Suppressor macrophage treated with lipopolysaccharide for 4 hours (primary cell): ENCODE measurements around the gene EBF4.
"Not testable (repeated sequence)": the region's sequence is repeated elsewhere in the genome, so short reads cannot be mapped to it uniquely, and the experiment has no call there.

Experiments
- DNase-seq: peaks from one replicate; pipeline ENCODE4 v3.0.0-alpha.2; 2020

EBF4 gene

GRCh38 chr20:2760297-2760951 lies 67.8 kb downstream of the EBF4 start:
- DNase-seq, result no peak

GRCh38 chr20:2760952-2761305 lies 68.3 kb downstream of the EBF4 start:
- DNase-seq, result no peak

- DNase-seq, result no peak
These were observed 69.3 kb downstream of the EBF4 start for GRCh38 chr20:2761885-2762284.

GRCh38 chr20:2762578-2763131 lies 70.1 kb downstream of the EBF4 start:
- DNase-seq, result no peak

GRCh38 chr20:2763186-2763585 lies 70.6 kb downstream of the EBF4 start:
- no peak for DNase-seq

- no peak for DNase-seq
These were observed 75.4 kb downstream of the EBF4 start for GRCh38 chr20:2767768-2768631.

- no peak for DNase-seq
These were observed 76.0 kb downstream of the EBF4 start for GRCh38 chr20:2768632-2769015.

GRCh38 chr20:2770091-2770490 lies 77.5 kb downstream of the EBF4 start:
- not testable (repeated sequence) for DNase-seq

- no peak for DNase-seq
These were observed 79.1 kb downstream of the EBF4 start for GRCh38 chr20:2771631-2772080.

- DNase-seq, result no peak
These were observed 81.2 kb downstream of the EBF4 start for GRCh38 chr20:2773812-2774211.

GRCh38 chr20:2775139-2775538 lies 82.6 kb downstream of the EBF4 start:
- no peak for DNase-seq

GRCh38 chr20:2778602-2779321 lies 86.2 kb downstream of the EBF4 start:
- peak; percentile 61 for DNase-seq

- no peak for DNase-seq
These were observed 88.4 kb downstream of the EBF4 start for GRCh38 chr20:2780948-2781347.

GRCh38 chr20:2783908-2784566 lies 91.5 kb downstream of the EBF4 start:
- DNase-seq, result no peak

- no peak for DNase-seq
These were observed 100.9 kb downstream of the EBF4 start for GRCh38 chr20:2793471-2793870.

GRCh38 chr20:2794202-2794748 lies 101.7 kb downstream of the EBF4 start:
- DNase-seq, result no peak

- DNase-seq, result no peak
These were observed 102.4 kb downstream of the EBF4 start for GRCh38 chr20:2794866-2795447.

- DNase-seq, result no peak
These were observed 102.9 kb downstream of the EBF4 start for GRCh38 chr20:2795451-2795850.

- DNase-seq, result no peak
These were observed 103.6 kb downstream of the EBF4 start for GRCh38 chr20:2796011-2796660.

GRCh38 chr20:2797136-2797983 lies 104.8 kb downstream of the EBF4 start:
- DNase-seq, result no peak
